GM12878 (cell line): ENCODE measurements around the gene SMARCB1. TPM values are rescaled to one million over a fixed set of nuclear protein-coding genes. Genes with fewer than 3 reads are reported as not detected.

Source experiments
- polyA plus RNA-seq, 11 experiments: library from polyadenylated mRNA; depleted of rRNA in 4 of 11; unstranded in 6 of 11; stranded (reverse) in 5 of 11; fragments of >200 nt; fragmentation: Nextera tagmentation in 4 of 11; fragmentation: Illumina TruSeq in 1 of 11; extraction: Ambion mirVana in 4 of 11; extraction: Trizol in 1 of 11; gene quantifications; 1 replicate in 1 of 11; 2 replicates in 10 of 11; pipeline versions ENCODE4 v1.2.1 to v1.2.3, GENCODE V29; 2011 to 2016; ENCODE audit warnings: inconsistent platforms in 2 of 11, missing spikeins in 2 of 11, low read depth in 1 of 11
- small RNA-seq: library from RNA; depleted of rRNA; stranded (forward); fragments of <200 nt; gene quantifications from one replicate; pipeline ENCODE3, GENCODE V24; 2014
- total RNA-seq, 4 experiments: library from RNA; depleted of rRNA in 3 of 4; stranded (reverse); fragments of >200 nt in 3 of 4; fragmentation: Illumina TruSeq in 1 of 4; extraction: Trizol in 1 of 4; gene quantifications; 2 replicates each; pipeline versions ENCODE4 v1.2.1 to v1.2.3, GENCODE V29; 2013 to 2021

The SMARCB1 gene
- total and polyA plus RNA-seq, 10 of the 15 experiments (the other 5 are each of a cell fraction or from before 2014, with no cell fraction given), result 9.1 to 215 (median 183) TPM

Small RNAs within 50 kb of the gene (small RNA-seq; reads per million reads assigned to genes)
- not detected for gene RN7SL268P

Other genes starting within 250 kb of the SMARCB1 start
Only the 7 nearest of the 17 such genes appear.
- gene ZNF70, start 35.9 kb upstream of the SMARCB1 start, total RNA-seq (2014; rRNA removed), result 1.6 and 1.7 TPM in 2 replicates
- 1.6 and 1.8 TPM in 2 replicates for gene ZNF70, start 35.9 kb upstream of the SMARCB1 start, total RNA-seq (2014; rRNA removed; fragmentation: Illumina TruSeq; extraction: Trizol)
- 2.3 and 2.4 TPM in 2 replicates for gene ZNF70, start 35.9 kb upstream of the SMARCB1 start, total RNA-seq (2021)
- 0.24 and 0.33 TPM in 2 replicates for gene ZNF70, start 35.9 kb upstream of the SMARCB1 start, polyA plus RNA-seq (2011; rRNA removed)
- gene ZNF70, start 35.9 kb upstream of the SMARCB1 start, polyA plus RNA-seq (2014; fragmentation: Illumina TruSeq; extraction: Trizol), result 1.1 and 1.3 TPM in 2 replicates
- under 1 TPM; 0.15 to 0.21 TPM for gene ZNF70, start 35.9 kb upstream of the SMARCB1 start, polyA plus RNA-seq (2014; fragmentation: Nextera tagmentation; extraction: Ambion mirVana)
- 0.94 and 1.2 TPM in 2 replicates for gene ZNF70, start 35.9 kb upstream of the SMARCB1 start, polyA plus RNA-seq (2014; rRNA removed)
- gene ZNF70, start 35.9 kb upstream of the SMARCB1 start, polyA plus RNA-seq (2016; fragmentation: Nextera tagmentation; extraction: Ambion mirVana), result under 1 TPM; 0.69 to 0.76 TPM
- 27.4 and 31.2 TPM in 2 replicates for gene VPREB3, start 32.5 kb upstream of the SMARCB1 start, total RNA-seq (2014; rRNA removed)
- gene VPREB3, start 32.5 kb upstream of the SMARCB1 start, total RNA-seq (2014; rRNA removed; fragmentation: Illumina TruSeq; extraction: Trizol), result 20.3 and 20.6 TPM in 2 replicates
- 24.1 and 25.7 TPM in 2 replicates for gene VPREB3, start 32.5 kb upstream of the SMARCB1 start, total RNA-seq (2021)
- 0.35 and 0.75 TPM in 2 replicates for gene VPREB3, start 32.5 kb upstream of the SMARCB1 start, polyA plus RNA-seq (2011; rRNA removed)
- 9.5 and 21.9 TPM in 2 replicates for gene VPREB3, start 32.5 kb upstream of the SMARCB1 start, polyA plus RNA-seq (2014; fragmentation: Illumina TruSeq; extraction: Trizol)
- 10 to 100 TPM; 55.0 to 79.5 TPM for gene VPREB3, start 32.5 kb upstream of the SMARCB1 start, polyA plus RNA-seq (2014; fragmentation: Nextera tagmentation; extraction: Ambion mirVana)
- 41.3 and 42.9 TPM in 2 replicates for gene VPREB3, start 32.5 kb upstream of the SMARCB1 start, polyA plus RNA-seq (2014; rRNA removed)
- gene VPREB3, start 32.5 kb upstream of the SMARCB1 start, polyA plus RNA-seq (2016; fragmentation: Nextera tagmentation; extraction: Ambion mirVana), result 1 to 10 TPM; 6.1 to 6.6 TPM
- gene C22orf15, start 24.0 kb upstream of the SMARCB1 start, total RNA-seq (2014; rRNA removed), result 0.16 and 0.40 TPM in 2 replicates
- not detected in 2 replicates for gene C22orf15, start 24.0 kb upstream of the SMARCB1 start, total RNA-seq (2014; rRNA removed; fragmentation: Illumina TruSeq; extraction: Trizol)
- gene C22orf15, start 24.0 kb upstream of the SMARCB1 start, total RNA-seq (2021), result 0.40 TPM in 1 of 2 replicates, not detected in the other
- 0.05 TPM in 1 of 2 replicates, not detected in the other for gene C22orf15, start 24.0 kb upstream of the SMARCB1 start, polyA plus RNA-seq (2011; rRNA removed)
- 0.11 and 0.12 TPM in 2 replicates for gene C22orf15, start 24.0 kb upstream of the SMARCB1 start, polyA plus RNA-seq (2014; fragmentation: Illumina TruSeq; extraction: Trizol)
- under 1 TPM in 1 of 2 experiments, not detected in 1; 0.07 TPM for gene C22orf15, start 24.0 kb upstream of the SMARCB1 start, polyA plus RNA-seq (2014; fragmentation: Nextera tagmentation; extraction: Ambion mirVana)
- 0.04 and 0.47 TPM in 2 replicates for gene C22orf15, start 24.0 kb upstream of the SMARCB1 start, polyA plus RNA-seq (2014; rRNA removed)
- under 1 TPM; 0.13 to 0.23 TPM for gene C22orf15, start 24.0 kb upstream of the SMARCB1 start, polyA plus RNA-seq (2016; fragmentation: Nextera tagmentation; extraction: Ambion mirVana)
- 78.0 and 104 TPM in 2 replicates for gene CHCHD10, start 19.0 kb upstream of the SMARCB1 start, total RNA-seq (2014; rRNA removed)
- 103 and 117 TPM in 2 replicates for gene CHCHD10, start 19.0 kb upstream of the SMARCB1 start, total RNA-seq (2014; rRNA removed; fragmentation: Illumina TruSeq; extraction: Trizol)
- gene CHCHD10, start 19.0 kb upstream of the SMARCB1 start, total RNA-seq (2021), result 237 and 241 TPM in 2 replicates
- 23.9 and 34.4 TPM in 2 replicates for gene CHCHD10, start 19.0 kb upstream of the SMARCB1 start, polyA plus RNA-seq (2011; rRNA removed)
- 27.2 and 126 TPM in 2 replicates for gene CHCHD10, start 19.0 kb upstream of the SMARCB1 start, polyA plus RNA-seq (2014; fragmentation: Illumina TruSeq; extraction: Trizol)
- 100 to 1,000 TPM in 1 of 2 experiments, 10 to 100 TPM in 1; 13.2 to 216 TPM for gene CHCHD10, start 19.0 kb upstream of the SMARCB1 start, polyA plus RNA-seq (2014; fragmentation: Nextera tagmentation; extraction: Ambion mirVana)
- gene CHCHD10, start 19.0 kb upstream of the SMARCB1 start, polyA plus RNA-seq (2014; rRNA removed), result 129 and 191 TPM in 2 replicates
- gene CHCHD10, start 19.0 kb upstream of the SMARCB1 start, polyA plus RNA-seq (2016; fragmentation: Nextera tagmentation; extraction: Ambion mirVana), result 100 to 1,000 TPM; 135 to 202 TPM
- gene MMP11, start 14.1 kb upstream of the SMARCB1 start, total RNA-seq (2014; rRNA removed), result 0.60 and 1.0 TPM in 2 replicates
- not detected in 2 replicates for gene MMP11, start 14.1 kb upstream of the SMARCB1 start, total RNA-seq (2014; rRNA removed; fragmentation: Illumina TruSeq; extraction: Trizol)
- gene MMP11, start 14.1 kb upstream of the SMARCB1 start, total RNA-seq (2021), result 0.41 and 0.48 TPM in 2 replicates
- gene MMP11, start 14.1 kb upstream of the SMARCB1 start, polyA plus RNA-seq (2011; rRNA removed), result 0.12 TPM in 1 of 2 replicates, not detected in the other
- 0.03 TPM in 1 of 2 replicates, not detected in the other for gene MMP11, start 14.1 kb upstream of the SMARCB1 start, polyA plus RNA-seq (2014; fragmentation: Illumina TruSeq; extraction: Trizol)
- gene MMP11, start 14.1 kb upstream of the SMARCB1 start, polyA plus RNA-seq (2014; fragmentation: Nextera tagmentation; extraction: Ambion mirVana), result under 1 TPM in 1 of 2 experiments, not detected in 1; 0.05 TPM
- gene MMP11, start 14.1 kb upstream of the SMARCB1 start, polyA plus RNA-seq (2014; rRNA removed), result 0.18 and 1.1 TPM in 2 replicates
- under 1 TPM; 0.20 to 0.48 TPM for gene MMP11, start 14.1 kb upstream of the SMARCB1 start, polyA plus RNA-seq (2016; fragmentation: Nextera tagmentation; extraction: Ambion mirVana)
- 14.6 and 21.0 TPM in 2 replicates for gene DERL3, start 52.0 kb downstream of the SMARCB1 start, total RNA-seq (2014; rRNA removed)
- gene DERL3, start 52.0 kb downstream of the SMARCB1 start, total RNA-seq (2014; rRNA removed; fragmentation: Illumina TruSeq; extraction: Trizol), result 8.7 and 9.4 TPM in 2 replicates
- gene DERL3, start 52.0 kb downstream of the SMARCB1 start, total RNA-seq (2021), result 17.4 and 19.4 TPM in 2 replicates
- 2.1 and 5.2 TPM in 2 replicates for gene DERL3, start 52.0 kb downstream of the SMARCB1 start, polyA plus RNA-seq (2011; rRNA removed)
- gene DERL3, start 52.0 kb downstream of the SMARCB1 start, polyA plus RNA-seq (2014; fragmentation: Illumina TruSeq; extraction: Trizol), result 2.3 and 7.4 TPM in 2 replicates
- 1 to 10 TPM; 4.1 to 6.4 TPM for gene DERL3, start 52.0 kb downstream of the SMARCB1 start, polyA plus RNA-seq (2014; fragmentation: Nextera tagmentation; extraction: Ambion mirVana)
- gene DERL3, start 52.0 kb downstream of the SMARCB1 start, polyA plus RNA-seq (2014; rRNA removed), result 28.1 and 29.7 TPM in 2 replicates
- gene DERL3, start 52.0 kb downstream of the SMARCB1 start, polyA plus RNA-seq (2016; fragmentation: Nextera tagmentation; extraction: Ambion mirVana), result 10 to 100 TPM; 49.1 to 52.4 TPM
- 10.5 and 13.0 TPM in 2 replicates for gene SLC2A11, start 70.9 kb downstream of the SMARCB1 start, total RNA-seq (2014; rRNA removed)
- gene SLC2A11, start 70.9 kb downstream of the SMARCB1 start, total RNA-seq (2014; rRNA removed; fragmentation: Illumina TruSeq; extraction: Trizol), result 8.1 and 8.9 TPM in 2 replicates
- gene SLC2A11, start 70.9 kb downstream of the SMARCB1 start, total RNA-seq (2021), result 12.2 and 15.7 TPM in 2 replicates
- gene SLC2A11, start 70.9 kb downstream of the SMARCB1 start, polyA plus RNA-seq (2011; rRNA removed), result 7.5 and 8.4 TPM in 2 replicates
- gene SLC2A11, start 70.9 kb downstream of the SMARCB1 start, polyA plus RNA-seq (2014; fragmentation: Illumina TruSeq; extraction: Trizol), result 8.6 and 13.3 TPM in 2 replicates
- 1 to 10 TPM in 1 of 2 experiments, under 1 TPM in 1; 0.98 to 2.9 TPM for gene SLC2A11, start 70.9 kb downstream of the SMARCB1 start, polyA plus RNA-seq (2014; fragmentation: Nextera tagmentation; extraction: Ambion mirVana)
- 17.7 and 18.3 TPM in 2 replicates for gene SLC2A11, start 70.9 kb downstream of the SMARCB1 start, polyA plus RNA-seq (2014; rRNA removed)
- gene SLC2A11, start 70.9 kb downstream of the SMARCB1 start, polyA plus RNA-seq (2016; fragmentation: Nextera tagmentation; extraction: Ambion mirVana), result 1 to 10 TPM; 8.0 TPM